ENCODE results near the gene GPER1.
A peak's percentile ranks its signal among the peaks of the same experiment; 100 is the strongest.

GPER1 gene

GRCh38 chr7:1055956-1056784 lies 31.7 kb upstream of the GPER1 start:
- Histone ChIP-seq H3K9ac (ENCODE audit: low read depth, low read length) (no peak overlapping the region), H3K9me3 (ENCODE audit: insufficient read depth, low read depth, low read length) (no peaks in the 10 kb centered on the region), H3K36me3 (ENCODE audit: insufficient read depth, low read depth, low read length) (no peaks in the 10 kb centered on the region), H3K27me3 (ENCODE audit: insufficient read depth, low read length) (no peaks in the 10 kb centered on the region), H3K4me3 (ENCODE audit: low read length) (no peak overlapping the region), H3K4me1 (ENCODE audit: insufficient read depth, low read length) (peaks cover 8% of the 10 kb centered on the region), H3K27ac (ENCODE audit: low read length) (no peak overlapping the region)

GRCh38 chr7:1056785-1057410 lies 31.0 kb upstream of the GPER1 start:
- Histone ChIP-seq H3K4me3 (ENCODE audit: low read length) (no peak overlapping the region), H3K36me3 (ENCODE audit: insufficient read depth, low read depth, low read length) (no peaks in the 10 kb centered on the region), H3K27ac (ENCODE audit: low read length) (no peak overlapping the region), H3K4me1 (ENCODE audit: insufficient read depth, low read length) (peaks cover 8% of the 10 kb centered on the region), H3K27me3 (ENCODE audit: insufficient read depth, low read length) (no peaks in the 10 kb centered on the region), H3K9ac (ENCODE audit: low read depth, low read length) (no peak overlapping the region), H3K9me3 (ENCODE audit: insufficient read depth, low read depth, low read length) (no peaks in the 10 kb centered on the region)

- Histone ChIP-seq H3K36me3 (ENCODE audit: insufficient read depth, low read depth, low read length) (no peaks in the 10 kb centered on the region), H3K4me1 (ENCODE audit: insufficient read depth, low read length) (peaks cover 8% of the 10 kb centered on the region), H3K27me3 (ENCODE audit: insufficient read depth, low read length) (no peaks in the 10 kb centered on the region), H3K27ac (ENCODE audit: low read length) (no peak overlapping the region), H3K4me3 (ENCODE audit: low read length) (no peak overlapping the region), H3K9me3 (ENCODE audit: insufficient read depth, low read depth, low read length) (no peaks in the 10 kb centered on the region), H3K9ac (ENCODE audit: low read depth, low read length) (no peak overlapping the region)
These were observed 30.3 kb upstream of the GPER1 start for GRCh38 chr7:1057416-1058291.

GRCh38 chr7:1058311-1058710 lies 29.6 kb upstream of the GPER1 start:
- no peak overlapping the region for H3K9ac ChIP-seq (ENCODE audit: low read depth, low read length)
- peaks cover 4% of the 10 kb centered on the region for H3K4me1 ChIP-seq (ENCODE audit: insufficient read depth, low read length)
- H3K36me3 ChIP-seq (ENCODE audit: insufficient read depth, low read depth, low read length), result no peaks in the 10 kb centered on the region
- H3K27me3 ChIP-seq (ENCODE audit: insufficient read depth, low read length), result no peaks in the 10 kb centered on the region
- no peaks in the 10 kb centered on the region for H3K9me3 ChIP-seq (ENCODE audit: insufficient read depth, low read depth, low read length)
- no peak overlapping the region for H3K4me3 ChIP-seq (ENCODE audit: low read length)
- no peak overlapping the region for H3K27ac ChIP-seq (ENCODE audit: low read length)

- Histone ChIP-seq H3K4me1 (ENCODE audit: insufficient read depth, low read length) (peaks cover 3% of the 10 kb centered on the region; the same call in 1 of the 2 replicates), H3K27me3 (ENCODE audit: insufficient read depth, low read length) (no peaks in the 10 kb centered on the region), H3K36me3 (ENCODE audit: insufficient read depth, low read depth, low read length) (no peaks in the 10 kb centered on the region), H3K27ac (ENCODE audit: low read length) (no peak overlapping the region), H3K4me3 (ENCODE audit: low read length) (no peak overlapping the region; the same call in 1 of the 2 replicates), H3K9me3 (ENCODE audit: insufficient read depth, low read depth, low read length) (no peaks in the 10 kb centered on the region), H3K9ac (ENCODE audit: low read depth, low read length) (no peak overlapping the region)
These were observed 29.1 kb upstream of the GPER1 start for GRCh38 chr7:1058821-1059199.

GRCh38 chr7:1059200-1060091 lies 28.5 kb upstream of the GPER1 start:
- no peaks in the 10 kb centered on the region for H3K36me3 ChIP-seq (ENCODE audit: insufficient read depth, low read depth, low read length)
- H3K9me3 ChIP-seq (ENCODE audit: insufficient read depth, low read depth, low read length), result no peaks in the 10 kb centered on the region
- no peaks in the 10 kb centered on the region for H3K27me3 ChIP-seq (ENCODE audit: insufficient read depth, low read length)
- no peak overlapping the region for H3K27ac ChIP-seq (ENCODE audit: low read length)
- peaks cover 3% of the 10 kb centered on the region; the same call in 1 of the 2 replicates for H3K4me1 ChIP-seq (ENCODE audit: insufficient read depth, low read length)
- peak overlapping the region; percentile 70; the same call in 1 of the 2 replicates for H3K4me3 ChIP-seq (ENCODE audit: low read length)
- H3K9ac ChIP-seq (ENCODE audit: low read depth, low read length), result no peak overlapping the region; the same call in 1 of the 2 replicates

- H3K4me1 ChIP-seq (ENCODE audit: insufficient read depth, low read length), result peaks cover 3% of the 10 kb centered on the region; the same call in 1 of the 2 replicates
- H3K27ac ChIP-seq (ENCODE audit: low read length), result no peak overlapping the region
- H3K4me3 ChIP-seq (ENCODE audit: low read length), result peak overlapping the region; percentile 70
- no peaks in the 10 kb centered on the region for H3K9me3 ChIP-seq (ENCODE audit: insufficient read depth, low read depth, low read length)
- H3K27me3 ChIP-seq (ENCODE audit: insufficient read depth, low read length), result no peaks in the 10 kb centered on the region
- H3K36me3 ChIP-seq (ENCODE audit: insufficient read depth, low read depth, low read length), result no peaks in the 10 kb centered on the region
- peak overlapping the region; percentile 73; the same call in 1 of the 2 replicates for H3K9ac ChIP-seq (ENCODE audit: low read depth, low read length)
These were observed 27.4 kb upstream of the GPER1 start for GRCh38 chr7:1060315-1061072.

GRCh38 chr7:1061180-1061579 lies 26.7 kb upstream of the GPER1 start:
- Histone ChIP-seq H3K27ac (ENCODE audit: low read length) (no peak overlapping the region), H3K36me3 (ENCODE audit: insufficient read depth, low read depth, low read length) (no peaks in the 10 kb centered on the region), H3K4me3 (ENCODE audit: low read length) (no peak overlapping the region), H3K9ac (ENCODE audit: low read depth, low read length) (no peak overlapping the region), H3K27me3 (ENCODE audit: insufficient read depth, low read length) (no peaks in the 10 kb centered on the region), H3K9me3 (ENCODE audit: insufficient read depth, low read depth, low read length) (no peaks in the 10 kb centered on the region), H3K4me1 (ENCODE audit: insufficient read depth, low read length) (peaks cover 3% of the 10 kb centered on the region; the same call in 1 of the 2 replicates)

- no peak overlapping the region; the same call in 1 of the 2 replicates for H3K9ac ChIP-seq (ENCODE audit: low read depth, low read length)
- H3K4me3 ChIP-seq (ENCODE audit: low read length), result no peak overlapping the region
- H3K27me3 ChIP-seq (ENCODE audit: insufficient read depth, low read length), result no peaks in the 10 kb centered on the region
- no peak overlapping the region for H3K27ac ChIP-seq (ENCODE audit: low read length)
- peaks cover 3% of the 10 kb centered on the region; the same call in 1 of the 2 replicates for H3K4me1 ChIP-seq (ENCODE audit: insufficient read depth, low read length)
- H3K36me3 ChIP-seq (ENCODE audit: insufficient read depth, low read depth, low read length), result no peaks in the 10 kb centered on the region
- no peaks in the 10 kb centered on the region for H3K9me3 ChIP-seq (ENCODE audit: insufficient read depth, low read depth, low read length)
These were observed 25.3 kb upstream of the GPER1 start for GRCh38 chr7:1062296-1063294.

Data from iPS-20b (cell line).